ENCODE data around the gene MYT1.

MYT1 gene

GRCh38 chr20:64266988-64267387, 102.7 kb downstream of the MYT1 start:
- Histone ChIP-seq H3K9me2 (replicated peaks; ENCODE audit: insufficient read depth, low read length) (no peaks in the 10 kb centered on the region), H3K27me3 (replicated peaks; ENCODE audit: insufficient read depth, low read length) (no peaks in the 10 kb centered on the region), H3K4me3 (ENCODE audit: low read length) (no peak overlapping the region), H4K20me1 (ENCODE audit: insufficient read depth, low read length) (no peaks in the 10 kb centered on the region), H3K79me2 (ENCODE audit: low read length) (no peaks in the 10 kb centered on the region), H3K27ac (ENCODE audit: low read length) (no peak overlapping the region), H2AFZ (ENCODE audit: low read length) (no peak overlapping the region), H3F3A (ENCODE audit: insufficient read depth, low read length) (no peaks in the 10 kb centered on the region), H3K4me1 (ENCODE audit: low read length) (no peaks in the 10 kb centered on the region), H3K9ac (ENCODE audit: low read length) (no peak overlapping the region), H3K9me3 (replicated peaks; ENCODE audit: insufficient read depth, low read length) (no peaks in the 10 kb centered on the region), H3K36me3 (replicated peaks; ENCODE audit: insufficient read depth, low read length) (no peaks in the 10 kb centered on the region), H3K4me2 (ENCODE audit: low read depth, low read length) (no peak overlapping the region)
- no peak for TF ChIP-seq EZH2phosphoT487 (IDR thresholded peaks at IDR 0.05; ENCODE audit: low read length)
- no peak for DNase-seq

GRCh38 chr20:64268174-64268573, 103.9 kb downstream of the MYT1 start:
- Histone ChIP-seq H2AFZ (ENCODE audit: low read length) (no peak overlapping the region), H3K9me2 (replicated peaks; ENCODE audit: insufficient read depth, low read length) (no peaks in the 10 kb centered on the region), H3K9ac (ENCODE audit: low read length) (no peak overlapping the region), H3K9me3 (replicated peaks; ENCODE audit: insufficient read depth, low read length) (no peaks in the 10 kb centered on the region), H3K79me2 (ENCODE audit: low read length) (no peaks in the 10 kb centered on the region), H3K4me3 (ENCODE audit: low read length) (no peak overlapping the region), H3K4me1 (ENCODE audit: low read length) (no peaks in the 10 kb centered on the region), H3K4me2 (ENCODE audit: low read depth, low read length) (no peak overlapping the region), H3K36me3 (replicated peaks; ENCODE audit: insufficient read depth, low read length) (no peaks in the 10 kb centered on the region), H3K27me3 (replicated peaks; ENCODE audit: insufficient read depth, low read length) (no peaks in the 10 kb centered on the region), H3F3A (ENCODE audit: insufficient read depth, low read length) (no peaks in the 10 kb centered on the region), H4K20me1 (ENCODE audit: insufficient read depth, low read length) (no peaks in the 10 kb centered on the region), H3K27ac (ENCODE audit: low read length) (no peak overlapping the region)
- no peak for DNase-seq
- TF ChIP-seq EZH2 (optimal IDR thresholded peaks at IDR 0.05; ENCODE audit: low read depth, low read length) (no peak), EZH2phosphoT487 (IDR thresholded peaks at IDR 0.05; ENCODE audit: low read length) (no peak), CTCF (IDR thresholded peaks at IDR 0.05; ENCODE audit: low read length) (no peak)

- Histone ChIP-seq H3K36me3 (replicated peaks; ENCODE audit: insufficient read depth, low read length) (no peaks in the 10 kb centered on the region), H4K20me1 (ENCODE audit: insufficient read depth, low read length) (no peaks in the 10 kb centered on the region)
- TF ChIP-seq CTCF (IDR thresholded peaks at IDR 0.05; ENCODE audit: low read length) (no peak), EZH2 (optimal IDR thresholded peaks at IDR 0.05; ENCODE audit: low read depth, low read length) (no peak), EZH2phosphoT487 (IDR thresholded peaks at IDR 0.05; ENCODE audit: low read length) (no peak)
Observed at GRCh38 chr20:64269604-64270411, 105.6 kb downstream of the MYT1 start.

GRCh38 chr20:64271636-64272035, 107.4 kb downstream of the MYT1 start:
- Histone ChIP-seq H3K9ac (ENCODE audit: low read length) (no peak overlapping the region), H3K27ac (ENCODE audit: low read length) (no peak overlapping the region), H3K9me2 (replicated peaks; ENCODE audit: insufficient read depth, low read length) (no peaks in the 10 kb centered on the region), H3K79me2 (ENCODE audit: low read length) (no peaks in the 10 kb centered on the region), H3K4me2 (ENCODE audit: low read depth, low read length) (no peak overlapping the region), H3K36me3 (replicated peaks; ENCODE audit: insufficient read depth, low read length) (no peaks in the 10 kb centered on the region), H4K20me1 (ENCODE audit: insufficient read depth, low read length) (no peaks in the 10 kb centered on the region), H3K27me3 (replicated peaks; ENCODE audit: insufficient read depth, low read length) (no peaks in the 10 kb centered on the region), H3K9me3 (replicated peaks; ENCODE audit: insufficient read depth, low read length) (no peaks in the 10 kb centered on the region), H3F3A (ENCODE audit: insufficient read depth, low read length) (no peaks in the 10 kb centered on the region), H3K4me1 (ENCODE audit: low read length) (no peaks in the 10 kb centered on the region), H3K4me3 (ENCODE audit: low read length) (no peak overlapping the region), H2AFZ (ENCODE audit: low read length) (no peak overlapping the region)
- TF ChIP-seq EZH2 (optimal IDR thresholded peaks at IDR 0.05; ENCODE audit: low read depth, low read length) (no peak), CTCF (IDR thresholded peaks at IDR 0.05; ENCODE audit: low read length) (no peak), EZH2phosphoT487 (IDR thresholded peaks at IDR 0.05; ENCODE audit: low read length) (no peak)
- DNase-seq = no peak

More at GRCh38 chr20:64269604-64270411, 105.6 kb downstream of the MYT1 start:
- Histone ChIP-seq H3K4me2 (ENCODE audit: low read depth, low read length) (no peak overlapping the region), H3K27ac (ENCODE audit: low read length) (no peak overlapping the region), H3K9ac (ENCODE audit: low read length) (no peak overlapping the region), H3K4me1 (ENCODE audit: low read length) (no peaks in the 10 kb centered on the region), H3K79me2 (ENCODE audit: low read length) (no peaks in the 10 kb centered on the region), H3K9me2 (replicated peaks; ENCODE audit: insufficient read depth, low read length) (no peaks in the 10 kb centered on the region), H3K9me3 (replicated peaks; ENCODE audit: insufficient read depth, low read length) (no peaks in the 10 kb centered on the region), H3F3A (ENCODE audit: insufficient read depth, low read length) (no peaks in the 10 kb centered on the region), H3K4me3 (ENCODE audit: low read length) (no peak overlapping the region), H2AFZ (ENCODE audit: low read length) (no peak overlapping the region), H3K27me3 (replicated peaks; ENCODE audit: insufficient read depth, low read length) (no peaks in the 10 kb centered on the region)
- no peak for DNase-seq
